Nucleus accumbens (tissue), 56 donors: ENCODE measurements around the gene PARD3B.

Experiments
- DNase-seq, 56 donors: peaks; one replicate each; lab custom pipeline; 2025; lab: John Stamatoyannopoulos, UW

Gene PARD3B

GRCh38 chr2:205284334-205284733, 739.1 kb downstream of the PARD3B start:
- no peak for DNase-seq

GRCh38 chr2:205287316-205287715, 742.0 kb downstream of the PARD3B start:
- no peak for DNase-seq

GRCh38 chr2:205288686-205289085, 743.4 kb downstream of the PARD3B start:
- no peak for DNase-seq

GRCh38 chr2:205290299-205290698, 745.0 kb downstream of the PARD3B start:
- DNase-seq, result no peak

- DNase-seq, result no peak
These were observed 747.5 kb downstream of the PARD3B start for GRCh38 chr2:205292665-205293295.

- DNase-seq, result no peak
These were observed 748.3 kb downstream of the PARD3B start for GRCh38 chr2:205293559-205293958.

GRCh38 chr2:205296959-205297358, 751.7 kb downstream of the PARD3B start:
- DNase-seq, result no peak

- DNase-seq, result no peak
These were observed 752.1 kb downstream of the PARD3B start for GRCh38 chr2:205297368-205297767.

- no peak for DNase-seq
These were observed 752.6 kb downstream of the PARD3B start for GRCh38 chr2:205297846-205298245.

- DNase-seq, result no peak
These were observed 765.9 kb downstream of the PARD3B start for GRCh38 chr2:205311201-205311600.

GRCh38 chr2:205321231-205321630, 776.0 kb downstream of the PARD3B start:
- no peak for DNase-seq

- DNase-seq, result no peak
These were observed 778.7 kb downstream of the PARD3B start for GRCh38 chr2:205323929-205324328.

GRCh38 chr2:205324355-205324754, 779.1 kb downstream of the PARD3B start:
- DNase-seq, result no peak

GRCh38 chr2:205333351-205333750, 788.1 kb downstream of the PARD3B start:
- DNase-seq, result no peak

GRCh38 chr2:205337274-205337673, 792.0 kb downstream of the PARD3B start:
- no peak for DNase-seq

GRCh38 chr2:205338156-205338555, 792.9 kb downstream of the PARD3B start:
- no peak for DNase-seq

- DNase-seq, result no peak
These were observed 797.8 kb downstream of the PARD3B start for GRCh38 chr2:205343103-205343502.

- DNase-seq, result no peak
These were observed 801.4 kb downstream of the PARD3B start for GRCh38 chr2:205346649-205347048.

- no peak for DNase-seq
These were observed 802.6 kb downstream of the PARD3B start for GRCh38 chr2:205347899-205348298.

- no peak for DNase-seq
These were observed 806.8 kb downstream of the PARD3B start for GRCh38 chr2:205352094-205352493.

- no peak for DNase-seq
These were observed 807.3 kb downstream of the PARD3B start for GRCh38 chr2:205352593-205352992.

- no peak for DNase-seq
These were observed 812.5 kb downstream of the PARD3B start for GRCh38 chr2:205357732-205358131.

- DNase-seq, result no peak
These were observed 813.1 kb downstream of the PARD3B start for GRCh38 chr2:205358351-205358815.
